HEK293 (cell line): Measurements from ENCODE around the gene CPLX1.
A peak's percentile ranks its signal among the peaks of the same experiment; 100 is the strongest.

Experiments
- CTCF ChIA-PET: fragments of 350-600 bp; formaldehyde crosslinking; extraction: SDS; loops from one replicate; lab custom pipeline; 2021; ENCODE audit warnings: antibody characterized with exemption; lab: Yijun Ruan, JAX
- POLR2A ChIA-PET: fragments of 300-600 bp; formaldehyde crosslinking; extraction: SDS; loops from one replicate; lab custom pipeline; 2020; ENCODE audit warnings: antibody characterized with exemption, inconsistent platforms; lab: Yijun Ruan, JAX
- H3K27ac ChIP-seq: fragments of 200-500 bp; sonication (Bioruptor generic); 2 replicates; pipeline ENCODE4 v1.5.1; 2014; ENCODE audit warnings: low read depth, low read length, control low read depth, inconsistent platforms; ENCODE audit errors: extremely low read depth
- H3K36me3 ChIP-seq, 2 experiments: fragments of 200-500 bp in 1 of 2; sonication (Bioruptor generic) in 1 of 2; 1 replicate in 1 of 2; 2 replicates in 1 of 2; pipeline ENCODE4 v1.5.1; 2014 to 2017; ENCODE audit warnings: inconsistent platforms in 2 of 2, low read length in 2 of 2; ENCODE audit not compliant: control insufficient read depth in 2 of 2, insufficient read depth in 1 of 2
- H3K4me1 ChIP-seq: fragments of 200-500 bp; sonication (Bioruptor generic); 2 replicates; pipeline ENCODE4 v1.5.1; 2014; ENCODE audit warnings: mild to moderate bottlenecking, low read length, inconsistent platforms; ENCODE audit not compliant: control insufficient read depth, insufficient read depth
- H3K4me3 ChIP-seq: 2 replicates; pipeline ENCODE4 v1.5.1; 2011; ENCODE audit warnings: low read depth, mild to moderate bottlenecking, control low read depth, low read length, moderate library complexity
- H3K9me3 ChIP-seq: fragments of 200-500 bp; sonication (Bioruptor generic); 2 replicates; pipeline ENCODE4 v1.5.1; 2014; ENCODE audit warnings: low read depth, low read length, inconsistent platforms; ENCODE audit not compliant: control insufficient read depth, insufficient read depth
- KLF9 ChIP-seq: fragments of 450-650 bp; formaldehyde crosslinking; IDR thresholded peaks from 2 replicates; pipeline ENCODE4 v1.5.1; 2016; ENCODE audit warnings: missing biosample characterization, missing genetic modification characterization, low read depth
- ZNF169 ChIP-seq: fragments of 450-650 bp; formaldehyde crosslinking; IDR thresholded peaks from 2 replicates; pipeline ENCODE4 v1.5.1; 2016; ENCODE audit warnings: missing biosample characterization, missing genetic modification characterization
- ZNF202 ChIP-seq: fragments of 450-650 bp; formaldehyde crosslinking; IDR thresholded peaks from 2 replicates; pipeline ENCODE4 v1.5.1; 2016; ENCODE audit warnings: missing biosample characterization, missing genetic modification characterization, borderline replicate concordance
- ZNF354C ChIP-seq: fragments of 450-650 bp; formaldehyde crosslinking; IDR thresholded peaks from 2 replicates; pipeline ENCODE4 v1.5.1; 2016; ENCODE audit warnings: missing biosample characterization, missing genetic modification characterization, low read depth, borderline replicate concordance
- ZNF555 ChIP-seq: fragments of 450-650 bp; formaldehyde crosslinking; conservative IDR thresholded peaks from 2 replicates; pipeline ENCODE4 v1.5.1; 2017; ENCODE audit warnings: missing biosample characterization, mild to moderate bottlenecking, missing genetic modification characterization, inconsistent platforms
- TF ChIP-seq, protein P1 (sequence below): fragments of 450-650 bp; formaldehyde crosslinking; IDR thresholded peaks from 2 replicates; pipeline ENCODE4 v1.5.1; 2016; ENCODE audit warnings: missing biosample characterization, missing genetic modification characterization
- TF ChIP-seq, protein P2 (sequence below): fragments of 450-650 bp; formaldehyde crosslinking; IDR thresholded peaks from 2 replicates; pipeline ENCODE4 v1.5.1; 2016; ENCODE audit warnings: missing biosample characterization, missing genetic modification characterization
- TF ChIP-seq, protein P3 (sequence below): fragments of 450-650 bp; formaldehyde crosslinking; IDR thresholded peaks from 2 replicates; pipeline ENCODE4 v1.5.1; 2016; ENCODE audit warnings: missing biosample characterization, missing genetic modification characterization

CPLX1 gene

DNA sequence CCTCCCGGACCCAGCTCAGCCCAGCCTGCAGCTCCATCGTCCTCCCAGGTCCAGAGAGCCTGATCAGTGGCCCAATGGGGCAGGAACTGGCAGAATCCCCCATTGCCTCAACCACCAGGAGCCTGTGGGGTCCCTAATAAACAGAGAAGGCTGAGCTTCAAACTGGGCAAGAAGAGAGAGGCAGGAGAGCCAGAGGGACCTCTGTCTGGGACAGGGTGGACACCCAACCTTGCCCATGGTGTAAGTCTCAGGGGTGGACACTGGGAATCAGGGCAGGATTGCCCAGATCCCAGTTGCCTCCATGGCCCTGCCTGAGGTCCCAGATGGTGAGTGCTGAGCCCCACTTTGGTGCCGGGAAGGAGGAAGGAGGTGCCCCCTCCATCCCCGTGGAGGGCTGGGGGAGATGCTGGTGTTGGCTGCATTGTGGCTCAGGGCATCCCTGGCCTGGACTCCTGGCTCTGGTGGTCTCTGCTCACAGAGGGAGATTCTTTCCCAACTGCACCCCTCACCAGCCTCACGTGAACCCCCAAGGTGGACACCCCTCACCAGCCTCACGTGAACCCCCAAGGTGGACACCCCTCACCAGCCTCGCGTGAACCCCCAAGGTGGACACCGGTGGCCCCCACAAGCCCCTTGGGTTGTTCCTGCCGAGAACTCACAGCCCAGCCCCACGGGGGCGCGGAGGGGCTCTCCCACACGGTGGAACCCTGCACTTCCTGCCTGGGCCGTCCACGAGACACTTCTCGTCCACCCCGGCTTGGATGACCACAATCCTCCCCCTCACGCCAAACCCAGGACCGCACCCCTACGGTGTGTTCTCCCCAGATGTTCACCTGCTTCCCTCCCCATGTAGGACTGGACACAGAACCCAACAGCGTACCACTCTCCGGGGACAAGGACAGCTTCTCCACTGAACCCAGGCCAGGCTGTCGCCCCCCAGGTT is 5.4 kb downstream of the CPLX1 start:
- H3K27ac ChIP-seq: no peak overlapping the region
- H3K4me1 ChIP-seq: no peaks in the 10 kb centered on the region
- no peak overlapping the region for H3K4me3 ChIP-seq
- H3K9me3 ChIP-seq: no peaks in the 10 kb centered on the region
- ChIA-PET POLR2A (no interaction called here), CTCF (no interaction called here)
- no peak for TF ChIP-seq KLF9
- no peak for TF ChIP-seq ZNF169 (tag by site-specific recombination)
- no peaks in the 10 kb centered on the region for H3K36me3 ChIP-seq

DNA sequence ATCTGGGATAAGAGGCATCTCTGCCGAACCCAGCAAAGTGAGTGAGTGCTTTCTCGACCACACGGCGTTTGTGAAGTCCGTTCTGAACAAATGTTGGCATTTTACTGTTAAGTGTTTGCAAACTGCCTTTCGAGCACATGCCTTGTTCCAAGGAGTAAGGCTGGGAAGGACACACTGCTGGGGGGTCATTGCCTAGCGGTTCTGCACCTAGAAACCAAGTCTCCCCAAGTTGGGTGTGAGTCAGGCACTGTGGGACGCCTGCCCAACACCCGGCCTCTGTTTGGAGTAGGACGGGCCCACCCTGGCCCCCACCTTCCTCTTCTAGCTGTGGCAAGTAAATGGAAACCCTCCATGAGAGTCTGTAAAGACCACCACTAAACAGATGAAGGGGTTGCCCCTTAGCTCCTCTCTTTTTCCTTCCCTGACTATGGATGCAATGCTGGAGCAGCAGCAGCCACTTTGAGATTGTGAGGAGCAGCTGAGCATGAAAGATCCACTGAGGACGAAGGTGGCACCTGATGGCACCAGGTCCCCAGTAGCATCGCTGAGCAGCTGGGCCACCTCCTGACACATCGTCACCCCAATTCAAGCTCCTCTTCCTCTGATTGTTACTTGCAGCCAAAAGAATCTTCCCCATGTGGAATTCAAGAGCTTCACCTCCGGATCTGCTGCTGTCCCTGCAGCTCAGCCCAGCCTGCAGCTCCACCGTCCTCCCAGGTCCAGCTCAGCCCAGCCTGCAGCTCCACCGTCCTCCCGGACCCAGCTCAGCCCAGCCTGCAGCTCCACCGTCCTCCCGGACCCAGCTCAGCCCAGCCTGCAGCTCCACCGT is 6.3 kb downstream of the CPLX1 start:
- Histone ChIP-seq H3K27ac (no peak overlapping the region), H3K4me3 (no peak overlapping the region), H3K4me1 (no peaks in the 10 kb centered on the region)
- POLR2A ChIA-PET: no interaction called here
- TF ChIP-seq, protein P1, sequence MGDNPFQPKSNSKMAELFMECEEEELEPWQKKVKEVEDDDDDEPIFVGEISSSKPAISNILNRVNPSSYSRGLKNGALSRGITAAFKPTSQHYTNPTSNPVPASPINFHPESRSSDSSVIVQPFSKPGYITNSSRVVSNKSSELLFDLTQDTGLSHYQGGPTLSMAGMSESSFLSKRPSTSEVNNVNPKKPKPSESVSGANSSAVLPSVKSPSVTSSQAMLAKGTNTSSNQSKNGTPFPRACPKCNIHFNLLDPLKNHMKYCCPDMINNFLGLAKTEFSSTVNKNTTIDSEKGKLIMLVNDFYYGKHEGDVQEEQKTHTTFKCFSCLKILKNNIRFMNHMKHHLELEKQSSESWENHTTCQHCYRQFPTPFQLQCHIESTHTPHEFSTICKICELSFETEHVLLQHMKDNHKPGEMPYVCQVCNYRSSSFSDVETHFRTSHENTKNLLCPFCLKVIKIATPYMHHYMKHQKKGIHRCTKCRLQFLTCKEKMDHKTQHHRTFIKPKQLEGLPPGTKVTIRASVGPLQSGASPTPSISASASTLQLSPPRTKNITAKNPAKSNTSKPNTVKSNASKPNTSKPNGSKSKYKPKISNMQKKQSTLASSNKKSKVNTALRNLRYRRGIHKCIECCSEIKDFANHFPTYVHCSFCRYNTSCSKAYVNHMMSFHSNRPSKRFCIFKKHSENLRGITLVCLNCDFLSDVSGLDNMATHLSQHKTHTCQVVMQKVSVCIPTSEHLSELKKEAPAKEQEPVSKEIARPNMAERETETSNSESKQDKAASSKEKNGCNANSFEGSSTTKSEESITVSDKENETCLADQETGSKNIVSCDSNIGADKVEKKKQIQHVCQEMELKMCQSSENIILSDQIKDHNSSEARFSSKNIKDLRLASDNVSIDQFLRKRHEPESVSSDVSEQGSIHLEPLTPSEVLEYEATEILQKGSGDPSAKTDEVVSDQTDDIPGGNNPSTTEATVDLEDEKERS (tag by site-specific recombination): peak; percentile 83; the same call in 1 of the 2 replicates
- no peak for TF ChIP-seq ZNF202
- TF ChIP-seq, protein P2, sequence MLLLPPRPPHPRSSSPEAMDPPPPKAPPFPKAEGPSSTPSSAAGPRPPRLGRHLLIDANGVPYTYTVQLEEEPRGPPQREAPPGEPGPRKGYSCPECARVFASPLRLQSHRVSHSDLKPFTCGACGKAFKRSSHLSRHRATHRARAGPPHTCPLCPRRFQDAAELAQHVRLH (tag by site-specific recombination): 0 out of 2 replicates have a peak, but pooled peaks have one; percentile 56
- TF ChIP-seq, all 188 proteins: peak for 2
- CTCF ChIA-PET: no interaction called here
- no peaks in the 10 kb centered on the region for H3K36me3 ChIP-seq
- no peaks in the 10 kb centered on the region for H3K9me3 ChIP-seq

DNA sequence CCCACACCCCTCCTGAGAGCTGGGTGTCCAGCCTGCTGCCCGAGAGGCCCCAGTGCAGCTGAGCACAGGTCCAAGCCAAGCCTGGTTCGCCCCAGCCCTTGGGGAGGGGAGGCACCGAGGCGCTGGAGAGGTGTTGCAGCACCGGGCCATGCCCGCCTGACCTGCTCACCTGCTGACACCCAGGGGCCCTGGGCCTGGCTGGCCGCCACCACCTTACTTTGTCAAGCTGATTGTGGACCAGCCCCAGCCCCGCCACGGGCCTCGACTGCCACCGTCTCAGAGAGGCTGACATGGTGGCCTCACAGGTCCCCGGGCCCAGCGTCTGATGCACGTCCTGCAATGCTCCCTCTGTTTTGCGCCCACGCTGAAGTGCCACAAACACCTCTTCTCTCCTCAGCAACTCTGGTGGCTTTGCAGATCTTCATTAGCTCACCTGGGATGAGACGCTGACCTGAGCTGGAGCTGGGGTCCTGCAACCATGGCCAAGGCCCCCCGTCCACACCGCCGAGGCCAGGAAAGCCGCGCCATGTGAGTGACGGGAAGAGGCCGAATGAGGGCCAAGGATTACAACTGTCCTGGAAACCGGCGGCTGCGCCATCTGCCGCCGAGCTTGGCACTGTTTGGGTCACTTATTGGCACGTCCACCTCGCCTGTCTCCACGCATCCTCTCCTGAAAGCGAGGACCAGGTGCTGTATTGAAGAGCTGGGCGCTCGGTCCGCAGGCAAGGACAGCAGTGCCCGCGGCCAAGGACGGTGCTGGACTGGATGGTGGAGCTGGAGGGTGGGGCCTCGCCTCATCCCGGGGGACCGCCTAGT is 7.6 kb downstream of the CPLX1 start:
- no peaks in the 10 kb centered on the region for H3K9me3 ChIP-seq
- ChIA-PET POLR2A (no interaction called here), CTCF (interaction anchor here (0.6 kb wide), 1 partner anchor 75 kb away, joined by 3 read pairs; no protein-coding TSS in a partner anchor)
- H3K36me3 ChIP-seq: no peaks in the 10 kb centered on the region
- H3K4me1 ChIP-seq: no peaks in the 10 kb centered on the region
- TF ChIP-seq, protein P3, sequence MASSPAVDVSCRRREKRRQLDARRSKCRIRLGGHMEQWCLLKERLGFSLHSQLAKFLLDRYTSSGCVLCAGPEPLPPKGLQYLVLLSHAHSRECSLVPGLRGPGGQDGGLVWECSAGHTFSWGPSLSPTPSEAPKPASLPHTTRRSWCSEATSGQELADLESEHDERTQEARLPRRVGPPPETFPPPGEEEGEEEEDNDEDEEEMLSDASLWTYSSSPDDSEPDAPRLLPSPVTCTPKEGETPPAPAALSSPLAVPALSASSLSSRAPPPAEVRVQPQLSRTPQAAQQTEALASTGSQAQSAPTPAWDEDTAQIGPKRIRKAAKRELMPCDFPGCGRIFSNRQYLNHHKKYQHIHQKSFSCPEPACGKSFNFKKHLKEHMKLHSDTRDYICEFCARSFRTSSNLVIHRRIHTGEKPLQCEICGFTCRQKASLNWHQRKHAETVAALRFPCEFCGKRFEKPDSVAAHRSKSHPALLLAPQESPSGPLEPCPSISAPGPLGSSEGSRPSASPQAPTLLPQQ (tag by site-specific recombination): no peak
- TF ChIP-seq ZNF555 (no peak), ZNF354C (tag by site-specific recombination) (no peak)
- TF ChIP-seq, protein P2 (tag by site-specific recombination): no peak
- no peak overlapping the region for H3K27ac ChIP-seq
- no peak overlapping the region for H3K4me3 ChIP-seq
